Endothelial cell of umbilical vein (primary cell): ENCODE data around the gene VWCE.
"Not testable (repeated sequence)": the region's sequence is repeated elsewhere in the genome, so short reads cannot be mapped to it uniquely, and the experiment has no call there.

Experiments
- CTCF ChIP-seq, 2 donors: IDR thresholded peaks; 1 replicate in 1 of 2; 2 replicates in 1 of 2; pipeline ENCODE4 v1.5.1; 2011; ENCODE audit warnings: low read length in 2 of 2, mild to moderate bottlenecking in 2 of 2, moderate library complexity in 2 of 2, control low read depth in 1 of 2, inconsistent platforms in 1 of 2, low read depth in 1 of 2; ENCODE audit not compliant: insufficient read depth in 1 of 2; ENCODE audit errors: extremely low read depth in 1 of 2
- EZH2 ChIP-seq: IDR thresholded peaks from 2 replicates; pipeline ENCODE4 v1.6.1; 2012; ENCODE audit warnings: borderline replicate concordance, low read depth, mild to moderate bottlenecking, moderate library complexity, low read length, inconsistent platforms; ENCODE audit not compliant: severe bottlenecking
- FOS ChIP-seq: IDR thresholded peaks from 2 replicates; pipeline ENCODE4 v1.6.1; 2011; ENCODE audit warnings: mild to moderate bottlenecking, low read length, moderate library complexity, borderline replicate concordance; ENCODE audit not compliant: insufficient read depth
- JUN ChIP-seq: IDR thresholded peaks from 2 replicates; pipeline ENCODE4 v1.6.1; 2011; ENCODE audit warnings: borderline replicate concordance, low read depth; ENCODE audit not compliant: insufficient read length, insufficient read depth
- POLR2A ChIP-seq: IDR thresholded peaks from 2 replicates; pipeline ENCODE4 v1.6.1; 2012; ENCODE audit warnings: low read depth, mild to moderate bottlenecking, control low read depth, low read length
- POLR2AphosphoS5 ChIP-seq: IDR thresholded peaks from 2 replicates; pipeline ENCODE4 v1.6.1; 2012; ENCODE audit warnings: low read depth, mild to moderate bottlenecking, control low read depth, low read length, moderate library complexity; ENCODE audit not compliant: insufficient read depth
- TF ChIP-seq, protein P1 (sequence below): IDR thresholded peaks from 2 replicates; pipeline ENCODE4 v1.6.1; 2011; ENCODE audit not compliant: insufficient read depth, insufficient read length

DNA sequence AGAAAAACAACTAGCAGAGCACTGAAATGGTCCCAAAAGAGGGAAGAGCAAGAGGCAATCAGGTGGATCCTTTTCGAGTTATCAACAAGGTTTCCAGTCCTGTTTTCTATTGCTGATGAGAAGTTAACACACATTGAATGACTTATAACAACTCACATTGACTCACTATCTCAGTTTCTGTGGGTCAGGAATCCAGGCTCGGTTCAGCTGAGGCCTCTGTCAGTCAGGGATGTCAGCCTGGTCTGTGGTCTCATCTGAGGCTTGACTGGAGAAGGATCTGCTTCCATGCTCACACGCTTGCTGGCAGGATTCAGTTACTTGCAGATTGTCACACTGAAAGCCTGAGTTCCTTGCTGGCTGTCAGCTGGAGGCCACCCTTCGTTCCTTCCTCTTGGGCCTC is 76.8 kb downstream of the VWCE start:
- TF ChIP-seq, protein P1, sequence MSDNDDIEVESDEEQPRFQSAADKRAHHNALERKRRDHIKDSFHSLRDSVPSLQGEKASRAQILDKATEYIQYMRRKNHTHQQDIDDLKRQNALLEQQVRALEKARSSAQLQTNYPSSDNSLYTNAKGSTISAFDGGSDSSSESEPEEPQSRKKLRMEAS = not testable (repeated sequence)
- TF ChIP-seq CTCF (IDR thresholded peaks at IDR 0.05; ENCODE audit: extremely low read depth in 1 of 2, insufficient read depth in 1 of 2, low read depth in 1 of 2, low read length in 2 of 2); POLR2A; EZH2; POLR2AphosphoS5; JUN; FOS: not testable (repeated sequence)
